Activated CD4-positive, alpha-beta T cell treated with anti-CD3 and anti-CD28 coated beads, Interleukin-2, amount 10 ng/mL, durations not matched to agents 24 days and 14 days (primary cell): Measurements from ENCODE around the gene NSUN2. TPM values are rescaled to one million over a fixed set of nuclear protein-coding genes. Genes with fewer than 3 reads are reported as not detected.

Experiments
- DNase-seq: peaks from one replicate; pipeline ENCODE4 v3.0.0; 2022
- H3K27ac Mint-ChIP-seq: one replicate; pipeline ENCODE4 v1.8.0; 2022; ENCODE audit warnings: mild to moderate bottlenecking, mixed read lengths
- H3K27me3 Mint-ChIP-seq: one replicate; pipeline ENCODE4 v1.8.0; 2022; ENCODE audit warnings: mixed read lengths
- H3K36me3 Mint-ChIP-seq: one replicate; pipeline ENCODE4 v1.8.0; 2022; ENCODE audit warnings: low read depth, mild to moderate bottlenecking, mixed read lengths
- H3K4me1 Mint-ChIP-seq: one replicate; pipeline ENCODE4 v1.8.0; 2021; ENCODE audit warnings: mixed read lengths
- H3K4me3 Mint-ChIP-seq: one replicate; pipeline ENCODE4 v1.8.0; 2022; ENCODE audit warnings: mild to moderate bottlenecking, moderate library complexity, mixed read lengths
- H3K9me3 Mint-ChIP-seq: one replicate; pipeline ENCODE4 v1.8.0; 2021; ENCODE audit warnings: mixed read lengths
- intact Hi-C: fragments of 100-400 bp; cut with micrococcal nuclease; formaldehyde crosslinking; loops from one replicate; pipeline ENCODE4 v1.15.1; 2023
- total RNA-seq: library from RNA; stranded (reverse); gene quantifications from 2 replicates; pipeline ENCODE4 v1.2.3, GENCODE V29; 2022

NSUN2 gene
- total RNA-seq, 1 donor from 2014 or later = 138 TPM

DNA sequence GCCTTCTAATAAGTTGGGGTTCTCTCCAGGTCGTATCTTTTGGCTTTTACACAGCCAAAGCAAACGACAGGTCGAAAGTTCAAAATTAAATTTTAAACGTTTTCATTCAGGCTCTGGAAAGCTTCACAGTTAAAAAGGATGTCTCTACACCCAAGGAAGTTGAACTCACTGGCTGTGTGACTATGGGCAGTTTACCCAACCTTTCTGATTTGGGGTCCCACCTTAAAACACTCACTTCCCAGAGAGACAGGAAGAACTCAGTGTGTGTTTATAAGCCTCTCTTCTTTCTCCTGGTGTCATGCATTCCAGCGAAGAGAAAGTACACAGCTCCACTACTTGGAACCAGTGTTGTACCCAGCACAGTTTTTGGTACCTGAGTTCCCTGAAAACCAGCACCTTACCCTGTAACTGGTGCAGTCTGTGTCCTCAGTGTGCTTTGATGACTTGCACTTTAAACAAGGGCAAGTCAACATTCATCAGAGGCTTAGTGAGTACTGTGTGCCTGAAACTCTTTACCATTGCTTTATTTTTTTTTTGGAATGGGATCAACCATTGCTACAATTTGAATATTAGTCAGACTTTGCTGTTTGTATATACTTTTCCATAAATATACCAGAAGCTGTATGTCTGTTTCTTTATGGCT is 2.1 kb upstream of the NSUN2 start:
- no peaks in the 10 kb centered on the region for H3K9me3 Mint-ChIP-seq
- peak overlapping the region; percentile 100 for H3K4me3 Mint-ChIP-seq
- H3K27ac Mint-ChIP-seq = no peak overlapping the region
- intact Hi-C loops = loop anchor here (1.0 kb wide), 1 partner anchor 110 kb away; no protein-coding TSS in a partner anchor
- peaks cover 36% of the 10 kb centered on the region for H3K4me1 Mint-ChIP-seq
- no peak for DNase-seq
- no peaks in the 10 kb centered on the region for H3K27me3 Mint-ChIP-seq
- H3K36me3 Mint-ChIP-seq = peaks cover 27% of the 10 kb centered on the region

DNA sequence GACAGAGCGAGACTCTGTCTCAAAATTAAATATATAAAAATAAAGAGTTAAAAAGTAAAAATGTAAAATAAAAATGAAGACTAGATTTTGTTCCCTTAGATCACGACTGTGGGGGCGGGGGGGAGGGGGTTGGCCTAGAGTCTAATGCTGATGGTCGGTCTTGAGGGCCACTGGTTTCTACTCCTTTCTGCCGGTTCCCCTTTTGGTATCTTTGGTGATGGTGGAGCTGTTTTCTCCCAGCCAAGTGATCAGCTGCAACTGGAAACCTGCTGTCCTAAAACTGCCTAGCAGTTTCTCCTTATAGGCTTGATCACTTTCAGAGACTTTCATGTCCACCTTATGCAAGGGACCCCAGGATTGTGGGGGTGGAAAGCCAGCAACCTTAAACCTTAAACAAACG is 1.5 kb upstream of the NSUN2 start:
- H3K36me3 Mint-ChIP-seq = peaks cover 33% of the 10 kb centered on the region
- H3K4me1 Mint-ChIP-seq = peaks cover 42% of the 10 kb centered on the region
- DNase-seq = peak; percentile 61
- peak overlapping the region; percentile 100 for H3K4me3 Mint-ChIP-seq
- H3K27ac Mint-ChIP-seq = peak overlapping the region; percentile 85
- intact Hi-C loops = loop anchor here (1.0 kb wide), 1 partner anchor 111 kb away; no protein-coding TSS in a partner anchor
- H3K9me3 Mint-ChIP-seq = no peaks in the 10 kb centered on the region
- no peaks in the 10 kb centered on the region for H3K27me3 Mint-ChIP-seq

DNA sequence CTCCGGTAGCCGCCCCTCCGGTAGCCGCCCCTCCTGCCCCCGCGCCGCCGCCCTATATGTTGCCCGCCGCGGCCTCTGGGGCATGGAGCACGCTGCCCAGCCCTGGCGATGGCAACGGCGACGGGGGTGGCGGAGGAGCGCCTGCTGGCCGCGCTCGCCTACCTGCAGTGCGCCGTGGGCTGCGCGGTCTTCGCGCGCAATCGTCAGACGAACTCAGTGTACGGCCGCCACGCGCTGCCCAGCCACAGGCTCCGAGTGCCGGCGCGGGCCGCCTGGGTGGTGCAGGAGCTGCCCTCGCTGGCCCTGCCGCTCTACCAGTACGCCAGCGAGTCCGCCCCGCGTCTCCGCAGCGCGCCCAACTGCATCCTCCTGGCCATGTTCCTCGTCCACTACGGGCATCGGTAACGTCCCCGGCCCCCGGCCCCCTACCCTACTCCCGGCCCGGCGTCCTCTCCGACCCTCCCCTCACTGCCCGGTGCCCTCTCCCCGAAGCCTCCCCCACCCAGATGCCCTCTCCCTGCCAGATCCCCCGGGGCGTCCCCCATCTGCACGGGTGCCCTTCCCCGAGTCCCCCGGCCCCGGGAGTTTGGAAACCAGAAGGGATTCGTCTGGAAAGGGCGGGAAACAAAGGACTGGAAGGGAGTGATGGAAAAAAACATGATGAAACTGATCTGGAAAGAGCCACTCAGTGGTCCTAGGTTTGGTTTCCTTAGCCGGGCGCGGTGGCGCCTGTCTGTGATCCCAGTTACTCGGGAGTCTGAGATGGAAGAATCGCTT is 813 bp upstream of the NSUN2 start:
- H3K9me3 Mint-ChIP-seq = no peaks in the 10 kb centered on the region
- intact Hi-C loops = loop anchor here (1.0 to 2.0 kb wide), 5 partner anchors 80 to 1211 kb away; partner anchors contain the start of genes ICE1, MED10 and TENT4A
- H3K4me3 Mint-ChIP-seq = peak overlapping the region; percentile 100
- peaks cover 43% of the 10 kb centered on the region for H3K4me1 Mint-ChIP-seq
- peak overlapping the region; percentile 99 for H3K27ac Mint-ChIP-seq
- no peaks in the 10 kb centered on the region for H3K27me3 Mint-ChIP-seq
- peaks cover 38% of the 10 kb centered on the region for H3K36me3 Mint-ChIP-seq
- no peak for DNase-seq

DNA sequence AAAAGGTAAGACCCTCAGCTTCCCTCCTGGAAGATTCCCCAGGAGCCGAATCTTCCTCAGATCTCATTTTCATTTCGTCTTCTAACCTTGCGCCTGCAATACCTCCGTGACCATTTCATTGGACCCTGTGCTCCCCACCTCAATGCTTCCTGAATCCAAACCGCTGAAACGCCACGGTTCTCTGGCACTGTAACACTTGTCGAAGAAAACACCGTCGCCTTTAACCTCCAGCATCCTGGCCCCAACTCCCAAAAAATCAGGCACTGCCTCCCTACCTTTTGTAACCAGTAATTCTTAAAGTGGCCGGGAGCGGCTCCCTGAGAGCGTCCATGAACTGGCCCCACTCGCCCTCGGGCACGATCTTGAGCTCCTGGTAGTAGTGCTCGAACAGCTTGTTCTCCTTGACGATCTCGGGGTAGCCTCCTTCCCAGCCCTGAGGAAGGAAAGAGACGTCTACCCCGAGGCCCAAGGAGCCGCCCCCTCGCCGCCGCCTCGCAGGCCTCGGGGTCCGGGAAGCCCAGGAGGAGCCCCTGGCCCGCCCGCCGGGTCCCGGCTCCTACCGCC is 438 bp downstream of the NSUN2 start:
- H3K27ac Mint-ChIP-seq = peak overlapping the region; percentile 99
- H3K36me3 Mint-ChIP-seq = peaks cover 46% of the 10 kb centered on the region

DNA sequence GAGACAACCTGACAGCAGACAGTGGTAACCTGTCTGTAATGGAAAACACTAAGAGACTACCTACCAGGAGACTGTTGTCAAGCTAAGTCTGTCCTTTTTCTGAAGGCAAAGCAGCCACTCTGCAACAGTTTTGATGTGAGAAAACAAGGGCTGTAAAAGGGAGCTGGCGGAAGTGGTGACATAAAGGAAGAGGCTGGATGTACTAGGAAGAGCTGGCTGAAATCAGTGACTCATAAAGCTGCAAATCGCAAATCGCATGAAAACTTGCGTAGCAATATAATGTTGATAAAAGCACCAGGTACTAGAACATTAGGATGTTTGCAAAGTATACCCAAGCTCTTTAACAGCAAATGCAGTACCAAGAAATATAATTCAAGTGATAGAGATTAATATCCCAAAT is 1.4 kb downstream of the NSUN2 start:
- peaks cover 39% of the 10 kb centered on the region for H3K4me1 Mint-ChIP-seq
- DNase-seq = no peak
- H3K27me3 Mint-ChIP-seq = no peaks in the 10 kb centered on the region
- H3K36me3 Mint-ChIP-seq = peaks cover 52% of the 10 kb centered on the region
- H3K4me3 Mint-ChIP-seq = peak overlapping the region; percentile 100
- intact Hi-C loops = no loop called here
- H3K27ac Mint-ChIP-seq = peak overlapping the region; percentile 70
- no peaks in the 10 kb centered on the region for H3K9me3 Mint-ChIP-seq

More for the DNA sequence above, 438 bp downstream of the NSUN2 start:
- DNase-seq = no peak
- Mint-ChIP-seq H3K4me1 (peaks cover 42% of the 10 kb centered on the region), H3K4me3 (peak overlapping the region; percentile 100), H3K27me3 (no peaks in the 10 kb centered on the region), H3K9me3 (no peaks in the 10 kb centered on the region)
- intact Hi-C loops = loop anchor here (1.0 to 2.0 kb wide), 2 partner anchors 196 to 1237 kb away; partner anchors contain the start of genes FASTKD3 and MTRR

DNA sequence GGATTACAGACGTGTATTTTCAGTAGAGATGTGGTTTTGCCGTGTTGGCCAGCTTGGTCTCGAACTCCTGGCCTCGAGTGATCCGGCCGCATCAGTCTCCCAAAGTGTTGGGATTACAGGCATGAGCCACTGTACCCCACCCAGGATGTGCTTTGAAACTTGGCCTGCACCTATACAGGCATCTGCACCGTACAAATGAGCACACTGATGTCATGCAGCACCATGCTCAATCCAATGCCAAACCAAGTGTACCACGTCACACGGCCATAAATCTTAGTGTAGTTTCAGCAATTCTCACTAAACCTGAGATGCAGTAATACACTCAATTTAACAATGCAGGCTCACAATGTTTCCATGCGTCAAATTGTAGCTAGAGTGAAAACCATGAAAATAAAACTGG is 6.3 kb downstream of the NSUN2 start:
- Mint-ChIP-seq H3K36me3 (peaks cover 89% of the 10 kb centered on the region), H3K4me1 (peaks cover 33% of the 10 kb centered on the region), H3K4me3 (no peak overlapping the region), H3K9me3 (peaks cover 8% of the 10 kb centered on the region), H3K27ac (no peak overlapping the region), H3K27me3 (no peaks in the 10 kb centered on the region)
- intact Hi-C loops = no loop called here
- DNase-seq = no peak

DNA sequence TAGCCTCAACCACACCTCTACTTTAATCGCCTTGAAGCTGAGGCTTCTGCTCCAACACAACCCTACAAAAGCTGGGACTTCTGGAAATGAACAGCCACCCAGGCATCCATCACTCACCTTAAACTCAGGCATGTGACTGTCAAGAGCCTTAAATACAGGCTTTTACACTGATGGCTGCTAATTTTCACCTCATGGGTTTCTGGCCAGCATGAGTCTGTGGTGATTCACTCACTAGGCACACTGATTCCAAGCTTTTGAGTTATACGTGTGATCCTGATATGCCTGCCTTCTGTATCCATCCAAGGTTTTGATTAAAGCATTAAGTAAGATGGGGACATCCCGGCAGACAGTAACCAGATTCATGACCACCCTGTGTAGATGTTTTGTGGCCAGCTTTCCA is 8.9 kb downstream of the NSUN2 start:
- Mint-ChIP-seq H3K27ac (no peak overlapping the region), H3K4me1 (peaks cover 16% of the 10 kb centered on the region), H3K36me3 (peaks cover 82% of the 10 kb centered on the region)

DNA sequence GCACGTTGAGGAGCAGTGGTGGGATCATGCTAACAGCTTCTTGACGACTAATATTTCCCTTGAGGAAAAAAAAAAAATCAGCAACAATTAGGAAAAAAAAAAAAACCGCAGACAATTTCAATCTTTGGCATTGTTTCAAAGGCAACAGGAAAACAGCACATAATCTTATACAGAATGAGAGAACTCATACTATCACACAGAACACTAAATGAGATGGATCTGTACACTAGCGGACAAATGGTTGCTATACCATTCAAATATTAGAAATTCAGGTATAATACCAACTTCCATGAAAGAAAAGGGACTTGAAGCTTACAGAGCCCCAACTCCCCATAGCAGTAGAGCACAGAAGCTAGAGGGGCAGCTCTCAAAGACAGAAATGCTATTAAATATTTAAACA is 9.6 kb downstream of the NSUN2 start:
- H3K36me3 Mint-ChIP-seq = peaks cover 80% of the 10 kb centered on the region
- DNase-seq = no peak
- H3K4me3 Mint-ChIP-seq = no peak overlapping the region
- intact Hi-C loops = no loop called here
- no peaks in the 10 kb centered on the region for H3K27me3 Mint-ChIP-seq
- H3K9me3 Mint-ChIP-seq = peaks cover 8% of the 10 kb centered on the region
- peaks cover 17% of the 10 kb centered on the region for H3K4me1 Mint-ChIP-seq
- no peak overlapping the region for H3K27ac Mint-ChIP-seq

More for the DNA sequence above, 8.9 kb downstream of the NSUN2 start:
- Mint-ChIP-seq H3K27me3 (no peaks in the 10 kb centered on the region), H3K9me3 (peaks cover 8% of the 10 kb centered on the region), H3K4me3 (no peak overlapping the region)
- intact Hi-C loops = no loop called here
- no peak for DNase-seq

DNA sequence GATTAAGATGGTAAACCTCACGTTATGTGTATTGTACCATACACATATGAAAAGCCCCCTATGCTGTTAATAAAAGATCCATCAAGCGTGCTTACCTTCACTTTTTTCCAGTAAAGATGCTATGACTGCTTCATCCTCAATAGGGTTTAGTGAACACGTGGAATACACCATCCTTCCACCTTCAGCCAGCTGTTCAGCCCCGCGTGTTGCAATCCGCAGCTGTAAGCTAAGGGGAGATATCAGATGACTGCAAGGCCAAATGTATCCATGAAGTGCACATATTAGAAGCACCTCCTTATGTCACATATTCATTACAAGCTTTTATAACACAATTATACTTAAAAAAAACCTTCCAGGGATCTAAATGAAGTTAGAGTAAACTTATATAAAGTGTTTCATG is 16.2 kb downstream of the NSUN2 start:
- no peak overlapping the region for H3K4me3 Mint-ChIP-seq
- no peak for DNase-seq
- peaks cover 23% of the 10 kb centered on the region for H3K4me1 Mint-ChIP-seq
- no peaks in the 10 kb centered on the region for H3K27me3 Mint-ChIP-seq
- no peak overlapping the region for H3K27ac Mint-ChIP-seq
- intact Hi-C loops = no loop called here
- peaks cover 72% of the 10 kb centered on the region for H3K36me3 Mint-ChIP-seq
- no peaks in the 10 kb centered on the region for H3K9me3 Mint-ChIP-seq

DNA sequence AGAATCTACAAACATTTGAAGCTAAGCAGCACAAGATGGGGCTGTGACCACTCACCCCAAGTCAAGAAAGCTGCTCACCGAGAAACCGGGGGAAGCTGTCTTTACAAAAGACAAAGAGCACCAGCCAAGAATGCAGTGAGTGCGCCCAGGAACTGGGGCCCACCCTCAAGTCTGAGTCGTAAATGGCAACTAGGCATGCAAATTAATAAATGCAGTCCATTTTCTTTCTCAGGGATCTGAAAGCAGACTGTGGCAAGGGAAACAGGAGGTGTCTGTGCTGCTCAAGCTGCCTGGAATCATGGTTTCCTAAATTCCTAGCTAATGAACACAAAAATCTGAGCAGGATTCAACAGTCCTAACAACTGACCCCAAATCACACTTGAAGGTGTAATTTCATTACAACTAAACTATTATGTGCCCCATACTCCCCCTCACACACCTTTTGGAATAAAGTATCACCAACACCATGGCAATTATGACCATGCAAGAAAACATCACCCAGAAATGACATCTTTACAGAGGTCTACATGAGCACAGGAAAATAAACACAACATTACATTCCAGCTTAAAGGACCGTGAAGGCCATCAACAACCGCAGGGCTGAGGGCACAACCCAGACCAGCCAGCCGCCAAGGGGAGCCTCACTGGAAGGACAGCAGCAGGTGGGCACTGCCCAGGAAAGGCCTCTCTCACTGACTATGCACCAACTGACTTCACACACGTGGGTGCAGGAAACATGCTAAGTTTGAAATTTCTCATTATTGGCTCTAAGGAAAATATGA is 17.6 kb downstream of the NSUN2 start:
- no peaks in the 10 kb centered on the region for H3K27me3 Mint-ChIP-seq
- intact Hi-C loops = no loop called here
- H3K27ac Mint-ChIP-seq = no peak overlapping the region
- no peak overlapping the region for H3K4me3 Mint-ChIP-seq
- H3K36me3 Mint-ChIP-seq = peaks cover 68% of the 10 kb centered on the region
- DNase-seq = no peak
- H3K4me1 Mint-ChIP-seq = peaks cover 23% of the 10 kb centered on the region
- H3K9me3 Mint-ChIP-seq = no peaks in the 10 kb centered on the region

DNA sequence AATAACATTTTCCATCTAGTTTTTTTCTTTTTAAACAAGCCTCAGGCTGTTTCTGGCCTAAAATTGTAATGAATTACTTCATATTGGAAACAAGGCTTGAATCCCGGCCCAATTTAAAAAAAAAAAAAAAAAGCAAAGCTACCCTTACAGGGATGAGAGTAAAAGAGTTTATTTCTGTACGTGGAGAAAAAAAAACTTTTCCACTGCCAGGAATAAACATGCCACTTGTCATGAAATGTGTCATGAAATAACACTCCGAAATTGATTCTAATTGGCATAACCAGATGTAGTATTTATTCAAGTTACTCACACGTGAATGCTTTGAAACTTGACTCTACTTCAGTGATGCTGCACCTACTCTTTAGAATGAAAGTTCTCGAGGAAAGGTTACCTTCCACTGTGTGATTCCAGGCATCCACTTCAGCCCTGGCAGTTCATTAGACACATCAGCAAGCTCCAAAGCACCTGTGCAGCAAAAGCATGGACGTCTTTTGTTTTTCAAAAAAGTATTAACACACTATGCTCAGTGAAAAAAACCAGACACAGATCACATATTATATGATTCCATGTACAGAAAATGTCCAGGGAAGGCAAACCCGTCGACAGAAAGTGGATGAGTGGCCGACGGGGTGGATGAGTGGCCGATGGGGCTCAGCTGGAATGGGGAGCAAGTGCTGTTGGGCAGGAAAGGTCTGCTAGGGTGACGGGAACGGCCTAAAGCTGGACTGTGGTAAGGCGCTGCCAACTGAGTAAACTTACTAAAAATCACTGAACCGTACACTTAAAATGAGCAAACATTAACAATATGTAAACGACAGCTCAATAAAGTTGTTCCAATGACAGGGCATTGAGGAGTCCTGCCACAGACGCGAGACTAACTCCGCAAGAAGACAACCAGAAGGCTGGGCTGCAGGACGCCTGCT is 21.2 kb downstream of the NSUN2 start:
- Mint-ChIP-seq H3K9me3 (no peaks in the 10 kb centered on the region), H3K4me3 (no peak overlapping the region), H3K27ac (no peak overlapping the region), H3K27me3 (no peaks in the 10 kb centered on the region), H3K36me3 (peaks cover 78% of the 10 kb centered on the region), H3K4me1 (peaks cover 23% of the 10 kb centered on the region)
- DNase-seq = no peak
- intact Hi-C loops = no loop called here

DNA sequence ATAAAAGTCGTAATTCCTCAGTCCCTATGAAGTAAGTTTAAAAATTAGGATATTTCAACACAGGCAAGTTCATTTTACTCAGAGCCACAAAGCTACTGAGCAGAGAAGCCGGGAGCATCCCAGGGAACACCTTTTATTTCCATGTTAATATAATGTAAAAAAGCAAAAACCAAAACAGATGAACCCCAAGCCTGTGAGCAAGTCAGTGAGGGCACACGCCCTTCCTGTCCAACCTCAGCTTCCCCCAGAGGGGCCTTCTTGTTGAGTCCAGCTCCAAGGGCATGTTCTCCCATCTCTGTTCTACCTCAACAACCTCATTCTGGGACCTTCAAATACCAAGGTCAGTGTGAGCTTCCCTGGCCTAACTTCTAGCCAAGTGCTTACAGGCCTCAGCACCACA is 24.8 kb downstream of the NSUN2 start:
- Mint-ChIP-seq H3K27ac (no peak overlapping the region), H3K4me1 (peaks cover 6% of the 10 kb centered on the region), H3K36me3 (peaks cover 74% of the 10 kb centered on the region), H3K9me3 (no peaks in the 10 kb centered on the region), H3K4me3 (no peak overlapping the region), H3K27me3 (no peaks in the 10 kb centered on the region)
- no peak for DNase-seq
- intact Hi-C loops = no loop called here

DNA sequence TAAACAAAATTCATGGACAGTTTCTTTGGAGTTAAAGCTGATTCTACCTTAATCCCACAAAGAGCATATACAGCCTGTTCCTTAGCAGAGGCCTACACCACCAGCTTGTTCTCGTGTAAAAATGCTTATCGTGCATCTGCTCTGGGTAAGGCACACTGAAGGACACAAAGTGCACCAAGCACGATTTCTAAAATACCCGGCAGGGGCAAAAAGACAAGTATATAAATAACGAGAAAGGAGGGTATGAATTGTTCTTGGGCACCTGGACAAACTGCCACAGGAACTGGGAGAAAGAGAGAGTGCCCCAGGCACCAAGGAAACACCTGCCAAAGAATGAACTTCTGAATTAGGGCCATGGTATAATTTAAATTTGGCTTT is 25.3 kb downstream of the NSUN2 start:
- peaks cover 4% of the 10 kb centered on the region for H3K4me1 Mint-ChIP-seq
- H3K36me3 Mint-ChIP-seq = peaks cover 74% of the 10 kb centered on the region
- H3K27me3 Mint-ChIP-seq = no peaks in the 10 kb centered on the region
- H3K4me3 Mint-ChIP-seq = no peak overlapping the region
- no peak for DNase-seq
- intact Hi-C loops = no loop called here
- H3K27ac Mint-ChIP-seq = no peak overlapping the region
- no peaks in the 10 kb centered on the region for H3K9me3 Mint-ChIP-seq
